Sciatic nerve (tissue), 2 donors: Measurements from ENCODE around the gene TTC28. TPM values are rescaled to one million over a fixed set of nuclear protein-coding genes. Genes with fewer than 3 reads are reported as not detected.
A peak's percentile ranks its signal among the peaks of the same experiment; 100 is the strongest.
"Not testable (repeated sequence)": the region's sequence is repeated elsewhere in the genome, so short reads cannot be mapped to it uniquely, and the experiment has no call there.

Experiments used
- ATAC-seq: fragments of 200-7000 bp; cut with Tn5 transposase; one replicate; pipeline ENCODE4 v1.9.1; 2020; ENCODE audit warnings: mild to moderate bottlenecking, moderate library complexity
- DNase-seq: peaks from one replicate; pipeline ENCODE4 v3.0.0-alpha.2; 2020; ENCODE audit warnings: low spot score
- intact Hi-C: fragments of 100-400 bp; cut with DNase I; formaldehyde crosslinking; loops from one replicate; pipeline ENCODE4 v1.14.2; 2022
- total RNA-seq: library from RNA; stranded (reverse); fragmentation: NEBNext Ultra II Directional; extraction: Animal tissue kit (Norgen Biotek cat#: 25700); gene quantifications from one replicate; pipeline ENCODE4 v1.2.1, GENCODE V29; 2021
- donor health status: DM: no; HTN: no; CAD: no.
- donor health status: DM: no; HTN: no; CAD: no.

The TTC28 gene
- total RNA-seq, 1 donor from 2014 or later = 58.4 TPM

DNA sequence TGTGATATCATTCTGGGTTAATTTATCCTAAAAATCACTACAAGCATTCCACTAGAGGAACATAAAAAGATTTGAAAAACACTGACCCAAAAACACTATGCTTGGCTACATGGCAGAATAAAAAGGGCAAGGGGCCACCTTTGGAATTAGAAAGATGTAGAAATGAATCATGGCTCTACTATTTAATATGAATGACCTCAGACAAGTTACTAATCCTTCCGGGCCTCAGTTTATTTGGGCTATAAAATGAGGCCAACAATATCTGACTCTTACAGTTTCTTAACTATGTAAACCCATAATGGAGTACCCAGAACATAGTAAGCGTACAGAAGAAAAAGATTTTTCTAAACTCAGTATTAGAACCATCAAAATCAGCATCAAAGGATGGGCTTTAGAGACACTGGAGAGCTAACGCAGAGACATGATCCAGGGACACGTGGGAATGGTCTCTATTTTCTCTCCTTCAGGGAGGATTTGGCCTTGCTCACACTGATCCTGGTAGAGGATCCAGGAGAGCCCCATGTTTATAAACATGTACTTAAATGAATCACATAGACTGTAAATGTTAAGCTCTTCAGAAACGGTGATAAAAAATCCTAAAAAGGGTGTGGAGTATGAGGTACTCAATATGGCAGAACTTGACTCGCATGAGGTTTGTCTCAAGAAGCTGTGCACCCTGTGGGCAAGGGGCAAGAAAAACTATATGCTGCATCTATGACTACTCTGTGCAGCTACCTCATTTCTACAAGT lies 472.2 kb downstream of the TTC28 start:
- ATAC-seq = no peak
- intact Hi-C loops = no loop called here

GRCh38 chr22:28205926-28206325 lies 473.7 kb downstream of the TTC28 start:
- ATAC-seq = no peak
- no peak for DNase-seq
- intact Hi-C loops = no loop called here

More for the DNA sequence above, 472.2 kb downstream of the TTC28 start:
- DNase-seq = no peak

DNA sequence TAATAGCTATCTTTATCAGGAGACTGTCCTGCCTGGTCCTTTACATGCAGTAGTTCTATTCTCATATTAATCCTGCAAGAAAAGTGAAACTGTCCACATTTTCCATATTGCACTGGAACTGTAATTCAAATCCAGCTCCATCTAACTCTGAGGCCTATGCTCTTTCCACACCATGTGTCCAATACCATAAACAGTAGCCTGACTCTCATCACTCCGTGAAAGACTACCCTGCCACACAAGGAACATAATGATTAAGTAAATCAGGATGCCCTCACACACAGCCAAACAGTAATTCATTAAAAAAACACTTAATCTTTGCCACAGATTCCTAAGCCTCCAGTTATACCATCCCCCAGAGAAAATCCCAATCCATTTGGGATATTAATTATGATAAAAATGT lies 475.3 kb downstream of the TTC28 start:
- intact Hi-C loops = no loop called here
- no peak for ATAC-seq
- no peak for DNase-seq

- ATAC-seq (no peak), DNase-seq (no peak)
- intact Hi-C loops = no loop called here
Measured at GRCh38 chr22:28203286-28203685, 476.4 kb downstream of the TTC28 start.

DNA sequence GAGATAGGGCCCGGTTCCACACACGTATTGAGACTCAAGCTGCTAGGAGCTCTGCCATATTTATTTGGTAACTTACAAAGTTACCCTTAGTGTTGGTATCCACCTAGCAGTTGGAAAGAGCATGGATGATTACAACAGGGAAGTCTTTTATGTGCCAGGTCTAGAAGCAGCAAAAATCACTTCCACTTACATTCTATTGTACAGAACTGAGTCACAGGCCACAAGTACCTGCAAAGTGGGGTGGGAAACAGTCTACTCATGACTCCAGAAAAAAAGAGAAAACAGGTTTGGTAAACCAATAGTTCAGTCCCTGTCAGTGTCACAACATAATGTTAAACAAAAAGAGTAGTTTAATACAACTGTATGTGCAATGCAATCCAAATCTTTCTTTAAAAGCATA lies 480.9 kb downstream of the TTC28 start:
- ATAC-seq = no peak
- intact Hi-C loops = no loop called here

GRCh38 chr22:28191571-28191970 lies 488.1 kb downstream of the TTC28 start:
- ATAC-seq, intact Hi-C loops, DNase-seq: not testable (repeated sequence)

More for the DNA sequence above, 480.9 kb downstream of the TTC28 start:
- DNase-seq = no peak

GRCh38 chr22:28188178-28188879 lies 491.3 kb downstream of the TTC28 start:
- intact Hi-C loops = no loop called here
- no peak for DNase-seq
- no peak for ATAC-seq

DNA sequence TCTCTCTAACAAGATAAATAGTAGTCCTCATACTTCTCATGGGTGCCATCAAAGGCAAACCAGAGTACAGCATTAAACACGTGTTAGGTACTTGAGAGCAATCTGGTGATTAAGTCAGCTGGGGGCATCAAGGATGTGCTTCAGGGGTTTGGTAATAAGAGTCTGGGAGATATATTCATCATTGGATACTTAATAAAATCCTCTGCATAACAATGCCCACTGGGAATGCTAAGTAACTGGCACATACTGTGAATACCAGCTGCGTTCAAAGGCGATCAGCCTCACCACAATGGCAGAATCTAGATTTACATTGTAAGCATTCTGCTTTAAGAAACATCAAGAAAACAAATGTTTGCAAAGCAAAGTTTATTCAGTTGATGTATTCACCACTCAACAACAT lies 492.0 kb downstream of the TTC28 start:
- DNase-seq = no peak
- no peak for ATAC-seq
- intact Hi-C loops = no loop called here

- ATAC-seq = no peak
- intact Hi-C loops = no loop called here
- no peak for DNase-seq
Measured at GRCh38 chr22:28186641-28187040, 493.0 kb downstream of the TTC28 start.

- ATAC-seq (no peak), DNase-seq (no peak)
- intact Hi-C loops = no loop called here
Measured at GRCh38 chr22:28185130-28185529, 494.5 kb downstream of the TTC28 start.

DNA sequence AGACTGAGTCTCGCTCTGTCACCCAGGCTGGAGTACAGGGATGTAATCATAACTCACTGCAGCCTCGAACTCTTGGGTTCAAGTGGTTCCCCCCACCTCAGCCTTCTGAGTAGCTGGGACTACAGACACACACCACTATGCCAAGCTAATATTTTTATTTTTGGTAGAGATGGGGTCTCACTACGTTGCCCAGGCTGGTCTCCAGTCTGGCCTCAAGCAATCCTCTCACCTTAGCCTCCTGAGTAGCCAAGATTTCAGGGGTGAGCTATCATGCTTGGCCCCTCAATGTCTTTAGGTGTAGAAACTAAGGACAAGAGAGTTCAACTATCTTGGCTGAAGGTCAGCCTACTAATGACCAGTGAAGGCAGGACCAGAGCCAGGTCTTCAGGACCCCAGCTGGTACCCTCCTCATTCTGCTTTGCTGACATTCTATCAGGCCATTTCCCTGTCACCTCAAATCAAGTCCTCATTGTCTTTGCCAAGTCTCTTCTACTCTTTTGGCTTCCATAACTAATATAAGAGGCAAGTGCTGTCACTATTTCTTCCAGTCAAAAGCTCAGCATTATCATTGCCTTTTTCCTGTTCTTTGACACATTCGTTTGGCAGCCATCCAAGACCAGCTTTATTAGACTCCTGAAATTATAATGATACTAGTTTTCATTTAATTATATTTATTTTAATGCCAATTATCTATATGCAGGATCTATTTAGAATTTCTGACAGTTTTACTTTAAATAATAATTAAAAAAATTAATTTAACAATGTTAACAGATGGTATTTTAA lies 496.4 kb downstream of the TTC28 start:
- intact Hi-C loops = no loop called here
- no peak for DNase-seq
- ATAC-seq = no peak

DNA sequence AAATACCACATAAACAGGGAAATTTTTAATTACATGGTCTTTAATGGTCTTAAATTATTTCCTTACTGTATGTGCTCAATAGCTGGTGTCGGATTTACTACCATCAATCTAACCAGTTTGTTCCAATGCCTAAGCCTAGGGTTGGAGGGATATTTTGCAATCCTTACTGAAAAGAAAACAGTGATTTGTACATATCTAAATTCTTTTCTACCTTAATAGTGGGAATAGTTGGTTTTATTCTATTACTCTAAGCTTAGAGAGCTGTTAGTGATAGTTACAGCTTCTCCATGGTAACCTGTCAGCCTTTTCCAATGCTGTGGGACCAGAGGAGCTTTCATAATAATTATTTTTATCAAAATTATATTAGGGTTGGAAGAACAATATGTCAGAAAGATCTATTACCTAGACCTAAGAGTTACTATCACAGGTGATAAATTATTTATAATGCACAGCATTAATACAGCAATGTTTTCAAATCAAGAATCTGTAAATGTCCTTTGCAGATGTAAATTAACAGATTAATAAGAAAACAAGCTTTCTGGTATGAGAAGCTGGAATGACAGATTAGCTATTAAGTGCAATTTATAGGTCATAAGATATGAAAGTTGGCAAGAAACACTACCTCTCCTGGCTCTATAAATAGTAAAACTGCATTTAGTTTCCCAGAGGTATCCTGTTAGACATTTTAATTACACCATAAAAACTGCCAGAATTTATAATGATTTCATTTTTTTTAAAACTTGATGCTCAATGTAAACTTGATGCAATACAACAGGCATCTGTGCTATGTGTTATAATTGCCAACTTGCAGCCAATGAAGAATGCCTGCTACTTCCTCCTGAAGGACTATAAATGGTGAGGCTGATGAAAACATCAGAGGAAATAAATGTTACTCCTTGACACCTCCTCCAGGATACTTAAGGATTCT lies 498.6 kb downstream of the TTC28 start:
- DNase-seq = no peak
- ATAC-seq = no peak

DNA sequence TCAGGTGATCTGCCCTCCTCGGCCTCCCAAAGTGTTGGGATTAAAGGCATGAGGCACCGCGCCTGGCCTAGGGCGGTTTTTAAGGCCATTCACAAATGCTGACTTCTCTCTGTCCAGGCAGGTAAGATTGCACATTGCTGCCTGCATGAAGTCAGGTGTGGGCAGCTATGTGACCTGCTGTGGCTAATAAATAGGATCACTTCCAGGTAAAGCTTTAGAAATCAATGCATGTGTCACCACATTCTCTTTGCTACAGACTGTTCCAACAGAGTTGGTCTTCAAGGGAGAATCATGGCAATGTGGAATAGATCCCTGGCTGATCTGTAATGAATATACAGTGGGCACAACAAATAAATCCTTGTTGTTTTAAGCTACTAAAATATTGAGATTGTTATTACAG lies 500.2 kb downstream of the TTC28 start:
- no peak for DNase-seq
- ATAC-seq = no peak
- intact Hi-C loops = no loop called here

More for the DNA sequence above, 498.6 kb downstream of the TTC28 start:
- intact Hi-C loops = no loop called here

- intact Hi-C loops = no loop called here
- no peak for DNase-seq
- no peak for ATAC-seq
Measured at GRCh38 chr22:28175730-28176492, 503.7 kb downstream of the TTC28 start.

DNA sequence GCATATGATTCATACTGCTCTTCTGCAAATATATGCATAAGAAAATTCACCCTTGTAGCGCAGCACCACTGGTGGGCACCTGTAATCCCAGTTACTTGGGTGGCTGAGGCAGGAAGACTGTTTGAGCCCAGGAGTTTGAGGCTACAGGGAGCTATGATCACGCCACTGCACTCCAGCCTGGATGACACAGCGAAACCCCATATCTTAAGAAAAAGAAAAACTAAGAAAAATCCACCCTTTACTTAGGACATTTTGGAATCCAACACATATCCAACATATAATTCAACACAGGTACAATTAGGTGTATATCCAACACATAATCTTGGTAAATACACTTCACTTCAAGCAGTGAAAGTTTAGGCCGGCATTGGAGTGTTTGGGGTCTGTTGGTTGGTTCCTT lies 505.1 kb downstream of the TTC28 start:
- DNase-seq (no peak), ATAC-seq (no peak)
- intact Hi-C loops = no loop called here

DNA sequence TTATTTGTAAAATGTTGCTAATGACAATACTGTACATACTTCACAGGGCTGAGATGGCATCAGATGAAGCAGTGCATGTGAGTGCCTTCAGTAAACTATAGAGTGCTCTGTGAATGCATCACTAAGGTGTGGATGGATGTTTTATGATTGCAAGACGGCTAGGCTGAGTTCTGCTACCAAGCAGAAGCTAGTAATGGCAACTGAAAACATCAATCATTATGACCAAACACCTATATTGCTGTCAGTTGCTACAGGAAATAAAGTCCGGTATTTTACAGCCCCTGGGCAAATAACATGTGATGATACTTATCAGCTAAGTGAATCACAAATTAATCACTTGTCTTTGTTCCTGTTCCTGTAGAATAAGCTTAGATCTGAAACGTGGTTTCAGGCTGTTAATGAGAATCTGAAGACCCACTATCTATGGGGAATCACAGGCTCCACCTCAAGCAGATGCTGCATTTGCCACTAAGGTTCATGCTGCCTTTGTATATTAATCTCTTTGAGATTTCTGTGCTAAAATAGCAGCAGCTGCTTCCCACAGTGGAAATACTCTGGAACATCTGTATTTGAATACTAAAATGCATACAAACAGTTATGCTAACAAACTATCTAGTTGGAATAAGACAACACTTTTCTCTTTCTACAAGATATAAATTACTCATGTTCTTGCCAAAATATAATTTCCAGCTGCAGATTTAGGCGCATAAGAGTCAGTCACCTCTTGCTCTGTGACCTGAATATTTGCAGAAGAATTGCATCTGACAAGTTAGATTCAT lies 506.6 kb downstream of the TTC28 start:
- DNase-seq (no peak), ATAC-seq (no peak)
- intact Hi-C loops = no loop called here

DNA sequence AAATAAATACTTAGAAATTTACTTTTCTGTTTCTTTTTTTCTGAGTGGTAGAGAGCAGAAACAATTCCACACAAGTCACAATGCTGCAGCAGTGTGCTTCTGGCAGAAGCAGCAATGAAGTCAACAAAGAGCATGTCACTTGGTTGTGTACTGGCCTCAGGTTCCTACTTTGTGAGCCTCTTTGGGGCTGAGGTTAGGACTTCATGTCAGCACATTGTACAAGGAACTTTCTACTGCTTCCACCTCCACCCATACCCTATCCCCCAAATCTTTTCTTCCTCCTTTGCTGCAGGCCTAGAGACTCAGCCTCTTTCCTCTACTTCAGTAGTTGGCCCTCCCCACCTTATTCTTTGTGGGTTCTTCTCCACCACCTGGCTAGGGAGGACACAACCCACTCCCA lies 507.9 kb downstream of the TTC28 start:
- ATAC-seq (peak; percentile 38), DNase-seq (no peak)
- intact Hi-C loops = no loop called here
